GM12878 (cell line): ENCODE results near the gene MGAT5. TPM values are rescaled to one million over a fixed set of nuclear protein-coding genes. Genes with fewer than 3 reads are reported as not detected.

ENCODE experiments used
- ATAC-seq: fragments of 200-7000 bp; cut with Tn5 transposase; 3 replicates; pipeline ENCODE4 v1.9.1; 2020; ENCODE audit warnings: mild to moderate bottlenecking, moderate library complexity
- BruUV-seq: library from RNA; stranded (reverse); fragments of 400-500 nt; replicated peaks from 2 replicates; lab custom pipeline; 2021; lab: Mats Ljungman, UMichigan
- CTCF ChIA-PET: fragments of 300-600 bp; sonication (Branson Sonifier 250); formaldehyde crosslinking; extraction: SDS; loops from one replicate; lab custom pipeline; 2021; ENCODE audit warnings: inconsistent platforms; lab: Yijun Ruan, JAX
- POLR2A ChIA-PET: fragments of 350-600 bp; formaldehyde crosslinking; extraction: SDS; loops from one replicate; lab custom pipeline; 2021; ENCODE audit warnings: inconsistent platforms; lab: Charles Lee
- RAD21 ChIA-PET: fragments of 300-600 bp; sonication (Branson Sonifier 250); formaldehyde crosslinking; loops from one replicate; lab custom pipeline; 2023; ENCODE audit warnings: antibody characterized with exemption; ENCODE audit not compliant: unreplicated experiment; lab: Charles Lee
- SMC1A ChIA-PET: fragments of 300-600 bp; sonication (Branson Sonifier 250); formaldehyde crosslinking; loops from one replicate; lab custom pipeline; 2023; ENCODE audit not compliant: unreplicated experiment, uncharacterized antibody; lab: Charles Lee
- DNase-seq: peaks from one replicate; pipeline ENCODE4 v3.0.0-alpha.2; 2011; ENCODE audit warnings: low read depth, low spot score
- FAIRE-seq: peaks from 3 replicates; lab custom pipeline; 2011; peaks lifted over from hg19 to GRCh38; lab: Jason Lieb, UNC
- H2AFZ ChIP-seq: 2 replicates; pipeline ENCODE4 v1.6.0; 2011; ENCODE audit warnings: low read depth, low read length, control low read depth; ENCODE audit not compliant: control insufficient read depth
- H3K27ac ChIP-seq: 2 replicates; pipeline ENCODE4 v1.5.1; 2011; ENCODE audit warnings: control low read depth; ENCODE audit not compliant: control insufficient read depth, insufficient read depth
- H3K27me3 ChIP-seq, 2 experiments: replicated peaks in 1 of 2; 2 replicates each; pipeline versions ENCODE4 v1.6.0 to v1.6.1; 2011; ENCODE audit warnings: low read length in 1 of 2; ENCODE audit not compliant: control insufficient read depth in 2 of 2, insufficient read depth in 2 of 2
- H3K36me3 ChIP-seq, 2 experiments: 2 replicates each; pipeline ENCODE4 v1.5.1; 2011; ENCODE audit warnings: low read length in 1 of 2; ENCODE audit not compliant: control insufficient read depth in 2 of 2, insufficient read depth in 2 of 2
- H3K4me1 ChIP-seq: 2 replicates; pipeline ENCODE4 v1.6.1; 2011; ENCODE audit warnings: mild to moderate bottlenecking, low read length, moderate library complexity, mixed read lengths; ENCODE audit not compliant: control insufficient read depth, insufficient read depth
- H3K4me2 ChIP-seq: 2 replicates; pipeline ENCODE4 v1.6.0; 2011; ENCODE audit warnings: control low read depth; ENCODE audit not compliant: control insufficient read depth, insufficient read depth
- H3K4me3 ChIP-seq: fragments of 200-600 bp; sonication (generic); 2 replicates; pipeline ENCODE4 v1.5.1; 2016
- H3K79me2 ChIP-seq: 2 replicates; pipeline ENCODE4 v1.6.0; 2011; ENCODE audit warnings: low read length; ENCODE audit not compliant: control insufficient read depth, insufficient read depth
- H3K9ac ChIP-seq: 2 replicates; pipeline ENCODE4 v1.8.0; 2011; ENCODE audit warnings: low read length, control low read depth, mixed read lengths; ENCODE audit not compliant: control insufficient read depth, insufficient read depth
- H3K9me3 ChIP-seq: replicated peaks from 3 replicates; pipeline ENCODE4 v1.5.1; 2011; ENCODE audit warnings: mild to moderate bottlenecking, low read length; ENCODE audit not compliant: control insufficient read depth, insufficient read depth
- H4K20me1 ChIP-seq: 2 replicates; pipeline ENCODE4 v1.6.0; 2011; ENCODE audit not compliant: control insufficient read depth, insufficient read depth
- E4F1 ChIP-seq: fragments of 450-650 bp; IDR thresholded peaks from 2 replicates; pipeline ENCODE4 v1.6.1; 2018; ENCODE audit warnings: borderline replicate concordance, mild to moderate bottlenecking; ENCODE audit not compliant: partially characterized antibody
- EP300 ChIP-seq, 2 experiments: fragments of 150-350 bp in 1 of 2; IDR thresholded peaks; 2 replicates each; pipeline ENCODE4 v1.6.1; 2011 to 2012; ENCODE audit warnings: low read depth in 2 of 2, low read length in 2 of 2, borderline replicate concordance in 1 of 2, improper control_type of control experiment in 1 of 2, inconsistent platforms in 1 of 2; ENCODE audit not compliant: control insufficient read depth in 1 of 2
- POLR2A ChIP-seq: IDR thresholded peaks from 2 replicates; pipeline ENCODE4 v1.6.1; 2011; ENCODE audit warnings: low read depth, mild to moderate bottlenecking, low read length
- TAF1 ChIP-seq: IDR thresholded peaks from 2 replicates; pipeline ENCODE4 v1.6.1; 2011; ENCODE audit warnings: mild to moderate bottlenecking, low read depth, low read length, borderline replicate concordance
- WGBS: methylation state at CpG from one replicate; pipeline ENCODE4 v1.1.6; 2016; ENCODE audit warnings: low lambda C conversion rate; ENCODE audit not compliant: insufficient replicate concordance, insufficient coverage; ENCODE audit errors: missing lambda C conversion rate; 5-methylcytosine and 5-hydroxymethylcytosine counted together
- in situ Hi-C: fragments of 300-500 bp; cut with MboI; formaldehyde crosslinking; loops from 9 replicates; pipeline ENCODE4 v1.14.3; 2018; ENCODE audit warnings: mixed read lengths
- intact Hi-C: fragments of 100-400 bp; cut with micrococcal nuclease; formaldehyde crosslinking; loops from one replicate; pipeline ENCODE4 v1.14.2; 2022; ENCODE audit not compliant: unreplicated experiment
- polyA plus RNA-seq, 11 experiments: library from polyadenylated mRNA; depleted of rRNA in 4 of 11; unstranded in 6 of 11; stranded (reverse) in 5 of 11; fragments of >200 nt; fragmentation: Nextera tagmentation in 4 of 11; fragmentation: Illumina TruSeq in 1 of 11; extraction: Ambion mirVana in 4 of 11; extraction: Trizol in 1 of 11; gene quantifications; 1 replicate in 1 of 11; 2 replicates in 10 of 11; pipeline versions ENCODE4 v1.2.1 to v1.2.3, GENCODE V29; 2011 to 2016; ENCODE audit warnings: inconsistent platforms in 2 of 11, missing spikeins in 2 of 11, low read depth in 1 of 11
- total RNA-seq, 4 experiments: library from RNA; depleted of rRNA in 3 of 4; stranded (reverse); fragments of >200 nt in 3 of 4; fragmentation: Illumina TruSeq in 1 of 4; extraction: Trizol in 1 of 4; gene quantifications; 2 replicates each; pipeline versions ENCODE4 v1.2.1 to v1.2.3, GENCODE V29; 2013 to 2021
- TF ChIP-seq, protein P1 (sequence below): fragments of 450-650 bp; conservative IDR thresholded peaks from 2 replicates; pipeline ENCODE4 v1.6.1; 2017; ENCODE audit warnings: mild to moderate bottlenecking, moderate library complexity

MGAT5 gene
- total and polyA plus RNA-seq, 10 of the 15 experiments (the other 5 are each of a cell fraction or from before 2014, with no cell fraction given): 4.9 to 104 (median 36.2) TPM

GRCh38 chr2:134498654-134499053 lies 244.8 kb downstream of the MGAT5 start (continued):
- TF ChIP-seq TAF1 (no peak), POLR2A (no peak)
- TF ChIP-seq, protein P1, sequence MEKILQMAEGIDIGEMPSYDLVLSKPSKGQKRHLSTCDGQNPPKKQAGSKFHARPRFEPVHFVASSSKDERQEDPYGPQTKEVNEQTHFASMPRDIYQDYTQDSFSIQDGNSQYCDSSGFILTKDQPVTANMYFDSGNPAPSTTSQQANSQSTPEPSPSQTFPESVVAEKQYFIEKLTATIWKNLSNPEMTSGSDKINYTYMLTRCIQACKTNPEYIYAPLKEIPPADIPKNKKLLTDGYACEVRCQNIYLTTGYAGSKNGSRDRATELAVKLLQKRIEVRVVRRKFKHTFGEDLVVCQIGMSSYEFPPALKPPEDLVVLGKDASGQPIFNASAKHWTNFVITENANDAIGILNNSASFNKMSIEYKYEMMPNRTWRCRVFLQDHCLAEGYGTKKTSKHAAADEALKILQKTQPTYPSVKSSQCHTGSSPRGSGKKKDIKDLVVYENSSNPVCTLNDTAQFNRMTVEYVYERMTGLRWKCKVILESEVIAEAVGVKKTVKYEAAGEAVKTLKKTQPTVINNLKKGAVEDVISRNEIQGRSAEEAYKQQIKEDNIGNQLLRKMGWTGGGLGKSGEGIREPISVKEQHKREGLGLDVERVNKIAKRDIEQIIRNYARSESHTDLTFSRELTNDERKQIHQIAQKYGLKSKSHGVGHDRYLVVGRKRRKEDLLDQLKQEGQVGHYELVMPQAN: no peak
- TF ChIP-seq, all 136 proteins: peak for 0

DNA sequence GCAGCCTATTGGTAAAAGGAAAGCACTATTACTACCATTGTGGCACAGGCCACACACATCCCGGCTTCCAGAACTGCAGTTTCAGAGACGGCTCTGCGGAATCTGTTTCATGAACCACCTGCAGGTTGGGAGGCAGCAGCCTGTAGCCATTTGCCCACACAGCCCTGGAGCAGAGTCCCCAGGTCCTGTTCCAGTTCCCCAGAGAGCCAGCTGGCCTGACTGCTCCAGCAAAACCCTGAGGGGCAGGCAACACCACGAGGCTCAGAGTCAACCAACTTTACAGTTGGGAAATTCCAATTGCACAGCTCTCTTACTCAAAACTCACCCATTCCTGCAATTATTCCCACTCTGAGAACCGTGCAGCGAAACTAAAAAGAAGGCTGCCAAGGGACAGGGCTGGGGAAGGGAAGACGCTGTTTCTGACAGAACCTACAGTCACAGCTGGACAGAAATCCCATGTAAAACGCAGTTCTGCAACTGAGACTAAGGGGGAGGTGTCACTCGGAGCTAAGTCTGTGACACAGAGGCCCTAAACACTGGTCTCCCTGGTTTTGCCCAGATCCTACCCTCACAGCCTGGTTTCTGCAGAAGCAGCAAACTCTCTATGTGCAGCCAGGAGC lies 245.5 kb downstream of the MGAT5 start:
- CTCF ChIA-PET: interaction anchor here (0.8 kb wide), 1 partner anchor 395 kb away, joined by 3 read pairs; no protein-coding TSS in a partner anchor
- no peak overlapping the region for H2AFZ ChIP-seq
- H3K9me3 ChIP-seq: no peaks in the 10 kb centered on the region

More for the DNA sequence above, 245.5 kb downstream of the MGAT5 start:
- SMC1A ChIA-PET: no interaction called here
- Histone ChIP-seq H4K20me1 (no peaks in the 10 kb centered on the region), H3K27me3 (no peaks in the 10 kb centered on the region), H3K9ac (no peak overlapping the region), H3K4me2 (no peak overlapping the region), H3K27ac (no peak overlapping the region), H3K36me3 (no peaks in the 10 kb centered on the region), H3K4me1 (no peaks in the 10 kb centered on the region), H3K79me2 (no peaks in the 10 kb centered on the region), H3K4me3 (no peak overlapping the region)
- no peak for DNase-seq
- WGBS: 37% methylated on average over 9 of the region's 9 CpGs
- RAD21 ChIA-PET: no interaction called here
- no TSS peak for BruUV-seq
- FAIRE-seq: no peak
- in situ Hi-C loops (no loop called here), intact Hi-C loops (no loop called here)
- POLR2A ChIA-PET: no interaction called here
- ATAC-seq: no peak
- TF ChIP-seq EP300 (IDR thresholded peaks at IDR 0.05; ENCODE audit: borderline replicate concordance in 1 of 2, control insufficient read depth in 1 of 2, low read depth in 2 of 2, low read length in 2 of 2) (no peak), E4F1 (no peak)
